ENCODE data around the gene PDCD4.

DNA sequence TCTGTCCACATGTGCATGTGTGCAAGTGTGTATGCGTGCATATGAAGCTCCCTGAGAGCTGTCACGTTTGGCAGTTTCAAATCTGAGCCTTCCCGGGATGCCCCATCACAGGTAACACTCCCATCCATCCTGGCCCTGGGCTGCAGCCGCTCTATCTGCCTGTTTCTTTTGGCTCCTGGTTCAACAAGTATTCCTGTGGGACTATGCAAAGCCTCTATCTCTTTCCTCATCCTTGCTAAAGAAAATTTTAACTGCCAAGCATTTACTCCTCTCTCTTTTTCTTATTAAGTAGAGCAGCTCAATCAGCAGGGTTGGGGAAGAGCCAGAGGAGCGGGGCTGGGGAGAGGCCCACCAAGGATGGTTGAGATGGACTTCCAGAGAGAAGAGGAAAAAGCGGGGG, 24.4 kb upstream of the PDCD4 start:
- TF ChIP-seq BHLHE40 (IDR thresholded peaks at IDR 0.05; ENCODE audit: low read depth, low read length) (no peak), USF2 (IDR thresholded peaks at IDR 0.05; ENCODE audit: low read depth, low read length) (no peak)

Data from IMR-90 (cell line).